ENCODE results near the gene LCE3C. TPM values are rescaled to one million over a fixed set of nuclear protein-coding genes. Genes with fewer than 3 reads are reported as not detected.

Gene LCE3C, protein sequence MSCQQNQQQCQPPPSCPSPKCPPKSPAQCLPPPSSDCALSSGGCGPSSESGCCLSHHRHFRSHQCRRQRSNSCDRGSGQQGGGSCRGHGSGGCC
- total RNA-seq = not detected

DNA sequence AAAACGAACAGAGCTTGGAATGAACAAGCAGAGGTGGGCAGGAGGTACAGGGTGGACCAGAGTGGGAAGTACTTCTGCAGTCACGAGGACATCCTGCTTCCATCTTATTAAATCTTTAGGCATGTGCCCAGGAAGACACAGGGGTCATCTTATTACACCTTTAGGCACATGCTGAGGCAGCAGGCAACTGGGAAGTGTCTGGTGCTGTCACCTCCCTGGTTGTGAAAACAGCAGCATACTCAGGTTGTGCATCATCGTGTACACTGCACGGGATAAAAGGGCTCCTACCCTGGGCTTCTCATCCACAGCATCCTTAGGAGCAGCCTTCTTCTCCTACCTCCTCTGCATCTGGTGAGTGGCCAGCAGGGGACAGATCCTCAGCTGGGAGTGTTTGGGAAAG, at the start of gene LCE3C:
LCE3C (plus strand) TSS at position 301 of the 400 bp plus-strand sequence. CDS start 498 bp downstream, outside the sequence.

DNA sequence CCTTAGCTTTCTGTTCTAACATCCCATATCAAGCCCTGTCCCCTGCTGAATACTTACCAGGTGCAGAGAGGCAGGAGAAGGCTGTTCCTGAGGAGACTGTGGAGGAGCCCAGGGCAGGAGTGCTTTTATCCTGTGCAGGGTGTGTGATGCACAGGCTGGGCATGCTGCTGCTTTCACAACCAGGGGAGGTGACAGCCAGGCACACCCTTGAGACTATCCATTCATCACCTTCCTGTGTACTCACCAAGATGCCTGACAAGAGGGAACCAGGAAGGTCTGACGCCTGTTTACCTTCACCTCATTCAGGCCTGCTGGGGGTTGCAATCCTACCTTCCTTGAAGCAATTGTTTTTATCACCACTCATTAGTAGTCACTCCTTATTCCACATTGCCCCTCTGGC, 33.4 kb upstream of the LCE3C start, which contains the start of gene LCE3E:
LCE3E (minus strand) TSS at position 100 of the 400 bp plus-strand sequence. CDS start 572 bp downstream, outside the sequence.

DNA sequence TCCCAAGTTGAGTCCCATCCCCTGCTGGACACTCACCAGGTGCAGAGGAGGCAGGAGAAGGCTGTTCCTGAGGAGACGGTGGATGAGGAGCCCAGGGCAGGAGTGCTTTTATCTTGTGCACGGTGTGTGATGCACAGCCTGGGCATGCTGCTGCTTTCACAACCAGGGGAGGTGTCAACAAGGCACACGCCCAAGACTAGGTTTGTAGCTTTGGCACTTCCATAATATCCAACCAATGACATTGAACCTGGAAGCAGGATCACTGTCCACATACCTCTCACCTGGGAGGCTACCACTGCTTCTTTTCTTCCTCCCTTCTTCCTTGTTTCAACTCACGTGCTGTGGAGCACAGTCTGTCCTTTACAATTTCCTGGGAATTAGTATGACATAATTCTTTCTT, 19.6 kb upstream of the LCE3C start, which contains the start of gene LCE3D:
LCE3D (minus strand) TSS at position 84 of the 400 bp plus-strand sequence. CDS start 580 bp downstream, outside the sequence.

DNA sequence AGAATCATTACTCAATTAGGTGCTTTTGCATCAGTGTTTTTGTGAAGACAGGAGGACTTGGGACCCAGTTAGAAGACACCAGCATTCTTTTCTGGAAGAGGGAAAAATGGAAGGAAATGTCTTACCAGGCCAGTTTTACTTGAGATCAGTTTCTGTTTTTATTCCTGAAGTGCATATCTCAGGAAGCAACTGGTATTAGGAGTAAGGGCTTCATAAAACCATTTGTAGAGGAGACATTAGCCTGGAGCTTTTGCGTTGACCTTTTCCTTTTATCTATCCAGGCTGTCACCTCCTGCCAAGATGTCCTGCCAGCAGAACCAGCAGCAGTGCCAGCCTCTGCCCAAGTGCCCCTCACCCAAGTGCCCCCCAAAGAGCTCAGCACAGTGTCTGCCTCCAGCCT, 13.5 kb downstream of the LCE3C start, which contains the start of gene LCE3B:
LCE3B (plus strand) TSS at position 301 of the 400 bp plus-strand sequence; CDS start at position 301, 0 bp downstream.

DNA sequence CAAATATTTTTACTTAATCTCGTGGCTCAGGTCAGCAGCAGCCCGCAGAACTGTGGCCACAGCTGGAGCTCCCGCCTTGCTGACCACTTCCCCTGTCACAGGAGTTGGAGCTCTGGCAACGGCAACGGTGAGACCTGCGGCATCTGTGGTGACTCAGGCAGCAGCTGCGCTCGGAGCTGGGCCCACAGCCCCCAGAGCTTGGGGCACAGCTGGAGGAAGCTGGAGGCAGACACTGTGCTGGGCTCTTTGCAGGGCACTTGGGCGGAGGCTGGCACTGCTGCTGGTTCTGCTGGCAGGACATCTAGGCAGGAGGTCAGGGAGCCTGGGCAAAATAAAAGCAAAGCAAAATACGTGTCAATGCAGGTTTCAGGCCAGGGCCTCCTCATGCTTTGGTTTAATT, 22.8 kb downstream of the LCE3C start, which contains the start of gene LCE3A:
LCE3A (minus strand) TSS at position 301 of the 400 bp plus-strand sequence; CDS start at position 301, 0 bp downstream.

Small RNA genes lying within 50 kb of the gene (small RNA-seq; reads per million reads assigned to genes)
- not detected for gene LCE3A (ENCODE audit: low replicate concordance)
- not detected for gene LCE3B (ENCODE audit: low replicate concordance)

Other genes starting within 250 kb of the LCE3C start
- gene FLG2, start 240.2 kb upstream of the LCE3C start, total RNA-seq = not detected
- not detected for gene CRNN, start 186.0 kb upstream of the LCE3C start, total RNA-seq
- not detected for gene LCE5A, start 89.4 kb upstream of the LCE3C start, total RNA-seq
- gene CRCT1, start 85.8 kb upstream of the LCE3C start, total RNA-seq = not detected
- not detected for gene LCE3E, start 33.5 kb upstream of the LCE3C start, total RNA-seq
- not detected for gene LCE3D, start 19.7 kb upstream of the LCE3C start, total RNA-seq
- not detected for gene LCE3B, start 13.6 kb downstream of the LCE3C start, total RNA-seq
- not detected for gene LCE3A, start 22.9 kb downstream of the LCE3C start, total RNA-seq
- not detected for gene LCE2D, start 63.1 kb downstream of the LCE3C start, total RNA-seq
- not detected for gene LCE2C, start 75.0 kb downstream of the LCE3C start, total RNA-seq
- gene LCE2B, start 85.9 kb downstream of the LCE3C start, total RNA-seq = not detected
- gene LCE2A, start 98.1 kb downstream of the LCE3C start, total RNA-seq = not detected
- gene LCE4A, start 107.9 kb downstream of the LCE3C start, total RNA-seq = not detected
- gene KPRP, start 157.8 kb downstream of the LCE3C start, total RNA-seq = not detected
- gene LCE1F, start 174.9 kb downstream of the LCE3C start, total RNA-seq = not detected
- not detected for gene LCE1E, start 186.0 kb downstream of the LCE3C start, total RNA-seq
- gene LCE1D, start 196.5 kb downstream of the LCE3C start, total RNA-seq = not detected
- not detected for gene LCE1C, start 206.4 kb downstream of the LCE3C start, total RNA-seq
- gene LCE1B, start 211.7 kb downstream of the LCE3C start, total RNA-seq = not detected
- not detected for gene LCE1A, start 227.2 kb downstream of the LCE3C start, total RNA-seq
- not detected for gene LCE6A, start 242.6 kb downstream of the LCE3C start, total RNA-seq